ENCODE measurements around the gene TECTA. TPM values are rescaled to one million over a fixed set of nuclear protein-coding genes. Genes with fewer than 3 reads are reported as not detected.

TECTA gene
- total RNA-seq, 2 donors from 2014 or later = under 0.01 to 5.9 TPM

GRCh38 chr11:121213362-121213893 lies 112.4 kb downstream of the TECTA start:
- Histone ChIP-seq H3K27ac (no peak overlapping the region), H3K4me1 (no peaks in the 10 kb centered on the region), H3K27me3 (peaks cover 0 to 3% of the 10 kb centered on the region in 2 donors), H3K4me3 (no peak overlapping the region), H3K36me3 (replicated peaks in 1 of 2; ENCODE audit: insufficient read depth in 1 of 2, low read depth in 2 of 2) (no peaks in the 10 kb centered on the region), H3K9me3 (no peaks in the 10 kb centered on the region)
- no peak for TF ChIP-seq POLR2A (IDR thresholded peaks at IDR 0.05)
- TF ChIP-seq, protein P1, sequence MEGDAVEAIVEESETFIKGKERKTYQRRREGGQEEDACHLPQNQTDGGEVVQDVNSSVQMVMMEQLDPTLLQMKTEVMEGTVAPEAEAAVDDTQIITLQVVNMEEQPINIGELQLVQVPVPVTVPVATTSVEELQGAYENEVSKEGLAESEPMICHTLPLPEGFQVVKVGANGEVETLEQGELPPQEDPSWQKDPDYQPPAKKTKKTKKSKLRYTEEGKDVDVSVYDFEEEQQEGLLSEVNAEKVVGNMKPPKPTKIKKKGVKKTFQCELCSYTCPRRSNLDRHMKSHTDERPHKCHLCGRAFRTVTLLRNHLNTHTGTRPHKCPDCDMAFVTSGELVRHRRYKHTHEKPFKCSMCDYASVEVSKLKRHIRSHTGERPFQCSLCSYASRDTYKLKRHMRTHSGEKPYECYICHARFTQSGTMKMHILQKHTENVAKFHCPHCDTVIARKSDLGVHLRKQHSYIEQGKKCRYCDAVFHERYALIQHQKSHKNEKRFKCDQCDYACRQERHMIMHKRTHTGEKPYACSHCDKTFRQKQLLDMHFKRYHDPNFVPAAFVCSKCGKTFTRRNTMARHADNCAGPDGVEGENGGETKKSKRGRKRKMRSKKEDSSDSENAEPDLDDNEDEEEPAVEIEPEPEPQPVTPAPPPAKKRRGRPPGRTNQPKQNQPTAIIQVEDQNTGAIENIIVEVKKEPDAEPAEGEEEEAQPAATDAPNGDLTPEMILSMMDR (IDR thresholded peaks at IDR 0.05) = no peak
- ATAC-seq (no peak), DNase-seq (no peak)
- WGBS, 2 donors = 58 to 61% methylated on average over 3 of the region's 3 CpGs
- intact Hi-C loops (cut with DNase I) = no loop called here

- H3K36me3 ChIP-seq (replicated peaks in 1 of 2; ENCODE audit: insufficient read depth in 1 of 2, low read depth in 2 of 2) = no peaks in the 10 kb centered on the region
- no peak overlapping the region for H3K4me3 ChIP-seq
- TF ChIP-seq, protein P1 (IDR thresholded peaks at IDR 0.05) = no peak
- no peak for TF ChIP-seq POLR2A (IDR thresholded peaks at IDR 0.05)
- intact Hi-C loops (cut with DNase I) = no loop called here
- no peaks in the 10 kb centered on the region for H3K4me1 ChIP-seq
- H3K27me3 ChIP-seq = no peaks in the 10 kb centered on the region
- DNase-seq (no peak), ATAC-seq (no peak)
- H3K9me3 ChIP-seq = no peaks in the 10 kb centered on the region
- H3K27ac ChIP-seq = no peak overlapping the region
Measured at GRCh38 chr11:121214861-121215260, 113.8 kb downstream of the TECTA start.

DNA sequence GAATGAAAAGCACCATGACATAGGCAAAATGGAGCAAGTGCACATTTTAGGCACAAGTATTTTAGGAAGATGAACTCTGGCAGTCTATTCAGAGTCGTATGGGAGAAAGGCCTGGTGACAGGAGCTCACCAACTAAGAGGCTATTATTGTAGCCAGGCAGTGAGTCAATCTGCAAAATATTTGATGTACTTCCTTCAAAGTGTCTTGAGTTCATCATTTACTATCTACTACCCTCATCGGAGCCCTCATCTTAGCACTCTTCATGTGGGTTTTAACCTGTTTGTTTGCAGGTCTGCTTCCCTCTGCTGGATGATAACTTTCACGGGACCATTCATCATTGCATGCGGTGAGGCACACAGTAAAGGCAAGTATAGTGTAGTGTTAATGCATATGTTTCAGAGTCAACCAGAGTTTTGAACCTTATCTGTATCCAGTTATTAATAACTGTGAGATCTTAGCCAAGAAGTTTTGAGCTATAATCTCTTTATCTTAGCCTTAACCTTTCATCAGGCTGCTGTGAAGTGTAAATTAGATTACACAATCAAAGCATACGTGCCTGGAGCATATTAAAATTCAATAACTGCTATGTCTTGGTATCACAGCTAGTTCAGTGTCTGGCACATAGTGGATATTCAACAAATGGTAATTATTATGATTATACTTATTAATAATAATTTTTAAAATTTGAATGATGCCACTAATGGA lies 120.6 kb downstream of the TECTA start:
- Histone ChIP-seq H3K4me1 (no peaks in the 10 kb centered on the region), H3K27me3 (no peaks in the 10 kb centered on the region), H3K36me3 (replicated peaks in 1 of 2; ENCODE audit: insufficient read depth in 1 of 2, low read depth in 2 of 2) (no peaks in the 10 kb centered on the region), H3K4me3 (no peak overlapping the region), H3K27ac (no peak overlapping the region), H3K9me3 (no peaks in the 10 kb centered on the region)
- TF ChIP-seq, protein P1 (IDR thresholded peaks at IDR 0.05) = no peak
- no peak for TF ChIP-seq POLR2A (IDR thresholded peaks at IDR 0.05)
- ATAC-seq (no peak), DNase-seq (no peak)
- intact Hi-C loops (cut with DNase I) = no loop called here
- 53 to 57% methylated on average over 5 of the region's 5 CpGs for WGBS, 2 donors

- TF ChIP-seq POLR2A (IDR thresholded peaks at IDR 0.05) = no peak
- TF ChIP-seq, protein P1 (IDR thresholded peaks at IDR 0.05) = no peak
- H3K27me3 ChIP-seq = no peaks in the 10 kb centered on the region
- ATAC-seq (no peak), DNase-seq (no peak)
- no peak overlapping the region for H3K4me3 ChIP-seq
- intact Hi-C loops (cut with DNase I) = no loop called here
- no peaks in the 10 kb centered on the region for H3K4me1 ChIP-seq
- WGBS, 2 donors = 48 to 56% methylated on average over 4 of the region's 4 CpGs
- no peaks in the 10 kb centered on the region for H3K36me3 ChIP-seq (replicated peaks in 1 of 2; ENCODE audit: insufficient read depth in 1 of 2, low read depth in 2 of 2)
- H3K27ac ChIP-seq = no peak overlapping the region
- H3K9me3 ChIP-seq = no peaks in the 10 kb centered on the region
Measured at GRCh38 chr11:121223161-121223560, 122.1 kb downstream of the TECTA start.

- H3K9me3 ChIP-seq = no peaks in the 10 kb centered on the region
- H3K27ac ChIP-seq = no peak overlapping the region
- DNase-seq (no peak), ATAC-seq (no peak)
- 52 to 61% methylated on average over 4 of the region's 4 CpGs for WGBS, 2 donors
- no peak for TF ChIP-seq POLR2A (IDR thresholded peaks at IDR 0.05)
- TF ChIP-seq, protein P1 (IDR thresholded peaks at IDR 0.05) = no peak
- intact Hi-C loops (cut with DNase I) = no loop called here
- no peaks in the 10 kb centered on the region for H3K27me3 ChIP-seq
- H3K4me1 ChIP-seq = no peaks in the 10 kb centered on the region
- H3K36me3 ChIP-seq (replicated peaks in 1 of 2; ENCODE audit: insufficient read depth in 1 of 2, low read depth in 2 of 2) = no peaks in the 10 kb centered on the region
- no peak overlapping the region for H3K4me3 ChIP-seq
Measured at GRCh38 chr11:121225382-121225781, 124.3 kb downstream of the TECTA start.
